ENCODE results near the gene PAFAH1B1. TPM values are rescaled to one million over a fixed set of nuclear protein-coding genes. Genes with fewer than 3 reads are reported as not detected.

The PAFAH1B1 gene
- total RNA-seq, 4 donors from 2014 or later, result 84.4 to 189 (median 159) TPM

DNA sequence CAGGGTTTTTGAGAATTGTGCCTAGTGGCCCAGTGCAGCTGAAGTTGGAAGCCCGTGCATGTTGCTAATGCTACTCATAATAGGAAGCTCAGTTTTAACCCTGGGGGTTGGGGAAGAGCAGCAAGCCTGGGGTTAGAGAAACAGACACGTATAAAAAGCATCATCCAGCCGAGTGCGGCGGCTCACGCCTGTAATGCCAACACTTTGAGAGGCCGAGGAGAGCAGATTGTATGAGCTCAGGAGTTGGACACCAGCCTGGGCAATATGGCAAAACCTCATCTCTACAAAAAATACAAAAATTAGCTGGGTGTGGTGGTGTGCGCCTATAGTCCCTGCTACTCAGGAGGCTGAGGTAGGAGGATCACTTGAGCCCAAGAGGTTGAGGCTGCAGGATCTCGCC lies 120.4 kb downstream of the PAFAH1B1 start:
- Histone ChIP-seq H3K4me3 (no peak overlapping the region), H3K4me1 (peaks cover 0 to 22% of the 10 kb centered on the region in 2 donors), H3K36me3 (no peaks in the 10 kb centered on the region), H3K9me3 (no peaks in the 10 kb centered on the region), H3K27ac (no peak overlapping the region), H3K27me3 (no peaks in the 10 kb centered on the region)
- DNase-seq, result no peak
- intact Hi-C loops (cut with DNase I; ENCODE audit: low total_unique reads), result no loop called here
- TF ChIP-seq, protein P1, sequence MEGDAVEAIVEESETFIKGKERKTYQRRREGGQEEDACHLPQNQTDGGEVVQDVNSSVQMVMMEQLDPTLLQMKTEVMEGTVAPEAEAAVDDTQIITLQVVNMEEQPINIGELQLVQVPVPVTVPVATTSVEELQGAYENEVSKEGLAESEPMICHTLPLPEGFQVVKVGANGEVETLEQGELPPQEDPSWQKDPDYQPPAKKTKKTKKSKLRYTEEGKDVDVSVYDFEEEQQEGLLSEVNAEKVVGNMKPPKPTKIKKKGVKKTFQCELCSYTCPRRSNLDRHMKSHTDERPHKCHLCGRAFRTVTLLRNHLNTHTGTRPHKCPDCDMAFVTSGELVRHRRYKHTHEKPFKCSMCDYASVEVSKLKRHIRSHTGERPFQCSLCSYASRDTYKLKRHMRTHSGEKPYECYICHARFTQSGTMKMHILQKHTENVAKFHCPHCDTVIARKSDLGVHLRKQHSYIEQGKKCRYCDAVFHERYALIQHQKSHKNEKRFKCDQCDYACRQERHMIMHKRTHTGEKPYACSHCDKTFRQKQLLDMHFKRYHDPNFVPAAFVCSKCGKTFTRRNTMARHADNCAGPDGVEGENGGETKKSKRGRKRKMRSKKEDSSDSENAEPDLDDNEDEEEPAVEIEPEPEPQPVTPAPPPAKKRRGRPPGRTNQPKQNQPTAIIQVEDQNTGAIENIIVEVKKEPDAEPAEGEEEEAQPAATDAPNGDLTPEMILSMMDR (IDR thresholded peaks at IDR 0.05), result no peak
- no peak for TF ChIP-seq POLR2A (IDR thresholded peaks at IDR 0.05)

DNA sequence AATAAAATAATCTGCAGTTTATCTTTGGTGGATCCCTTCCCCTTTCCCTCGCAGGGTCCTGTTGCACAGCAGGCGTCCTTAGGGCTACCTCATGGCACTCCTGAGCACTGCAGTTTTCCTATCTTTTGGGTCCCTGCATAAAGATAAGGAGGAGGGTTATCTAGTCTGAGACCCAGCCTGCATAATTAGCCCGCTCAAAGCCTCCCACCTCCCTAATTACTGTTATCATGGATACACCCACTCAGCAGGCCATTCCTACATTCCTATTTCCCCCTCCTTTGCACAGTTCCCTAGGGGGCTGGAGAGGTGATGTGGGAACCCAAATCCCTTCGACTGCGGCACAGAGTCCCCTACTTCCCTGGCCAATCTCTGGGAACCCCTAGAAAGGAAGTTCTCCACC lies 123.2 kb downstream of the PAFAH1B1 start:
- no peaks in the 10 kb centered on the region for H3K9me3 ChIP-seq
- intact Hi-C loops (cut with DNase I; ENCODE audit: low total_unique reads), result no loop called here
- DNase-seq, result no peak
- H3K36me3 ChIP-seq, result no peaks in the 10 kb centered on the region
- no peaks in the 10 kb centered on the region for H3K4me1 ChIP-seq
- no peaks in the 10 kb centered on the region for H3K27me3 ChIP-seq
- TF ChIP-seq, protein P1 (IDR thresholded peaks at IDR 0.05), result no peak
- no peak overlapping the region for H3K4me3 ChIP-seq
- H3K27ac ChIP-seq, result no peak overlapping the region

DNA sequence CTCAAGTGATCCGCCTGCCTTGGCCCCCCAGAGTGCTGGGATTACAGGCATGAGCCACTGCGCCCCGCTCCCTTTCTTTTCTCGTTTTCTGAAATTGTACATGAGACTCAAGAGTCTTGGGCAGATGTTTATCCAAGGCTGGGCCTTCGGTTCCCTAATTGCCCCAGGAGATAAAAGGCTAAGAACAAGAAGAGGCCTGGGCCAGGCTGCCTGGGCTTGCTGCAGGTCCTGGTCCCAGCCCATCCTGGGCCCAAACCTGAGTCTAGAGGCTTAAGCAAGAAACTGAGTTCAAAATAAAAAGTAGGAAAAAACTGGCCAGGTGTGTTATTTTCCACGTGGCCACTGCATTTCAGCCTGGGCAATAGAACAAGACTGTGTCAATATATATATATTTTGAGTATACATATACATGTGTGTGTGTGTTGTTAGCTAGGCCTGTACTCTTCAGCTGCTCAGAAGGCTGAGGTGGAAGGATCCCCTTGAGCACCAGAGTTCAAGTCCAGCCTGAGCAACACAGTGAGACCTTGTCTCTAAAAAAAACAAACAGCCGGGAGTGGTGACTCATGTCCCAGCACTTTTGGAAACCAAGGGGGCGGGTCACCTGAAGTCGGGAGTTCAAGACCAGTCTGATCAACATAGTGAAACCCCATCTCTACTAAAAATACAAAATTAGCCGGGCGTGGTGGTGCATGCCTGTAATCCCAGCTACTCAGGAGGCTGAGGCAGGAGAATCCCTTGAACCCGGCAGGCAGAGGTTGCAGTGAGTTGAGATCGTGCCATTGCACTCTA lies 124.9 kb downstream of the PAFAH1B1 start:
- DNase-seq, result no peak
- Histone ChIP-seq H3K27me3 (no peaks in the 10 kb centered on the region), H3K9me3 (no peaks in the 10 kb centered on the region), H3K36me3 (no peaks in the 10 kb centered on the region), H3K4me1 (no peaks in the 10 kb centered on the region), H3K4me3 (no peak overlapping the region), H3K27ac (no peak overlapping the region)
- intact Hi-C loops (cut with DNase I; ENCODE audit: low total_unique reads), result no loop called here
- TF ChIP-seq, protein P1 (IDR thresholded peaks at IDR 0.05), result no peak
- no peak for TF ChIP-seq POLR2A (IDR thresholded peaks at IDR 0.05)

DNA sequence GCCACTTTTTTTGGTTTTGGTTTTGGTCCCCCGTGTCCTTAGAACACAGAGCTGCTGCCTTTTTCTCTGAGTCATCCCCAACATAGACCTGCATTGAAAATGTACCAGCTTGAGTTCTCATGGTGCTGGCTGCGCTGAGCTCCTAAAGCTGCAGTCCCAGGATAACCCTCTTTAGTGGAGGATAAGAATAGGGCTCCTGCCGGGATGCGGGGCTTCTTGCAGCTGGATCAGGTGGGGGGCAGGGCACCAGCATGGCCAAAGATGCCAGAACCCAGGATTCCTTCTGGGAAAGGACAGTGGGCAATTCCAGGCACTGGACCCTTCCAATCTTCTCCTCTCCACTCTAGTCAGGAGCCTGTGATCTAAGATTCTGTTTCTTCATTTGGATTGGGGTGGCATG lies 126.4 kb downstream of the PAFAH1B1 start:
- no peaks in the 10 kb centered on the region for H3K36me3 ChIP-seq
- TF ChIP-seq, protein P1 (IDR thresholded peaks at IDR 0.05), result no peak
- no peak for TF ChIP-seq POLR2A (IDR thresholded peaks at IDR 0.05)
- H3K4me3 ChIP-seq, result no peak overlapping the region
- no peaks in the 10 kb centered on the region for H3K9me3 ChIP-seq
- H3K27me3 ChIP-seq, result no peaks in the 10 kb centered on the region
- intact Hi-C loops (cut with DNase I; ENCODE audit: low total_unique reads), result no loop called here
- no peak overlapping the region for H3K27ac ChIP-seq
- no peak for DNase-seq
- peaks cover 0 to 10% of the 10 kb centered on the region in 2 donors for H3K4me1 ChIP-seq

DNA sequence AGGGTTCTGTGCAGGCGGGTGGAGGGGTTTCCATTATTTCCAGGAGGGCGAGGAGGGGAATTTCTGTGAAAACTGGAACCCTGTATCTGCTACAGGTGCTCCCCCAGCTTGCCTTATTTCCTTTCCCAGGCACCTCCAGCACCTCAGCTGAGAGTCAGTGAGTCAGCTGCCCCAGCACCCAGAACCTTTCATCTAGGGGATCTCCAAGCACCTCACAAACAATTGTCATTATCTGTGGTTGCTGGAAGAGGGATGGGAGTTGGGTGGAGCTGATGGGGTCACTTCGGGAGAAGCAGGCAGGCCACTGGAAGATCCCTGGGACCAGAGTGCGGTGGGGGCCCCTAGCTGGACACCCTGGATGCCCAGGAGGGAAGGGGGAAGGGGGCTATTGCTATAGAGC lies 128.1 kb downstream of the PAFAH1B1 start:
- H3K27me3 ChIP-seq, result no peaks in the 10 kb centered on the region
- no peaks in the 10 kb centered on the region for H3K36me3 ChIP-seq
- intact Hi-C loops (cut with DNase I; ENCODE audit: low total_unique reads), result no loop called here
- peaks cover 0 to 12% of the 10 kb centered on the region in 2 donors for H3K4me1 ChIP-seq
- no peak overlapping the region for H3K27ac ChIP-seq
- no peak overlapping the region for H3K4me3 ChIP-seq
- no peak for DNase-seq
- TF ChIP-seq POLR2A (IDR thresholded peaks at IDR 0.05), result no peak
- TF ChIP-seq, protein P1 (IDR thresholded peaks at IDR 0.05), result no peak
- H3K9me3 ChIP-seq, result no peaks in the 10 kb centered on the region
